SK-N-SH (cell line): ENCODE measurements around the gene CASZ1. TPM values are rescaled to one million over a fixed set of nuclear protein-coding genes. Genes with fewer than 3 reads are reported as not detected.

Experiments
- CTCF ChIA-PET: fragments of 300-600, 350-600 bp; formaldehyde crosslinking; extraction: SDS; loops from one replicate; lab custom pipeline; 2021; lab: Yijun Ruan, JAX
- POLR2A ChIA-PET: fragments of 350-600 bp; sonication (Branson Sonifier 250); formaldehyde crosslinking; extraction: SDS; loops from one replicate; lab custom pipeline; 2020; ENCODE audit warnings: antibody characterized with exemption, inconsistent platforms; lab: Yijun Ruan, JAX
- DNase-seq: peaks from one replicate; pipeline ENCODE4 v3.0.0; 2012
- H2AFZ ChIP-seq: fragments of 200-600 bp; sonication (generic); 2 replicates; pipeline ENCODE4 v1.8.1; 2016; ENCODE audit warnings: antibody characterized with exemption, mild to moderate bottlenecking, low read depth
- H3F3A ChIP-seq: fragments of 200-600 bp; sonication (generic); replicated peaks from 2 replicates; pipeline ENCODE3; 2016; ENCODE audit warnings: antibody characterized with exemption, mild to moderate bottlenecking; ENCODE audit not compliant: insufficient read depth
- H3K27ac ChIP-seq, 2 experiments: fragments of 200-500 bp in 1 of 2; fragments of 200-600 bp in 1 of 2; sonication (Bioruptor generic) in 1 of 2; sonication (generic), shearing (Covaris generic) in 1 of 2; 2 replicates each; pipeline versions ENCODE4 v1.5.1 to v1.6.1; 2014 to 2016; ENCODE audit warnings: low read depth in 2 of 2, inconsistent platforms in 1 of 2, low read length in 1 of 2, mild to moderate bottlenecking in 1 of 2, mixed read lengths in 1 of 2
- H3K27me3 ChIP-seq: fragments of 200-600 bp; sonication (generic), shearing (Covaris generic); 2 replicates; pipeline ENCODE4 v1.6.1; 2016; ENCODE audit warnings: mixed run types; ENCODE audit not compliant: insufficient read depth
- H3K36me3 ChIP-seq, 2 experiments: fragments of 200-500 bp in 1 of 2; fragments of 200-600 bp in 1 of 2; sonication (Bioruptor generic) in 1 of 2; sonication (generic) in 1 of 2; replicated peaks in 1 of 2; 2 replicates each; pipeline versions ENCODE3 to v1.5.1; 2014 to 2016; ENCODE audit warnings: low read length in 1 of 2, mild to moderate bottlenecking in 1 of 2; ENCODE audit not compliant: insufficient read depth in 2 of 2, control insufficient read depth in 1 of 2
- H3K4me1 ChIP-seq, 2 experiments: fragments of 200-500 bp in 1 of 2; fragments of 200-600 bp in 1 of 2; sonication (Bioruptor generic) in 1 of 2; sonication (generic), shearing (Covaris generic) in 1 of 2; 2 replicates each; pipeline versions ENCODE4 v1.5.1 to v1.6.1; 2014 to 2016; ENCODE audit warnings: low read depth in 1 of 2, low read length in 1 of 2, mixed run types in 1 of 2; ENCODE audit not compliant: insufficient read depth in 2 of 2, control insufficient read depth in 1 of 2
- H3K4me2 ChIP-seq: fragments of 200-600 bp; sonication (generic), shearing (Covaris generic); 2 replicates; pipeline ENCODE4 v1.6.1; 2017; ENCODE audit warnings: mixed run types
- H3K4me3 ChIP-seq, 2 experiments: fragments of 200-500 bp in 1 of 2; fragments of 200-600 bp in 1 of 2; sonication (Bioruptor generic) in 1 of 2; sonication (generic), shearing (Covaris generic) in 1 of 2; 2 replicates each; pipeline versions ENCODE4 v1.5.1 to v1.8.1; 2014 to 2016; ENCODE audit warnings: low read depth in 2 of 2, inconsistent platforms in 1 of 2, low read length in 1 of 2, mild to moderate bottlenecking in 1 of 2, mixed read lengths in 1 of 2, moderate library complexity in 1 of 2
- H3K79me2 ChIP-seq: fragments of 200-600 bp; sonication (generic); 2 replicates; pipeline ENCODE4 v1.8.1; 2017; ENCODE audit warnings: mild to moderate bottlenecking; ENCODE audit not compliant: insufficient read depth
- H3K9ac ChIP-seq: fragments of 200-600 bp; sonication (generic); 2 replicates; pipeline ENCODE4 v1.6.1; 2017; ENCODE audit warnings: mixed run types
- H3K9me2 ChIP-seq: fragments of 200-600 bp; sonication (generic); 2 replicates; pipeline ENCODE4 v1.6.1; 2017; ENCODE audit warnings: mixed run types
- H3K9me3 ChIP-seq: fragments of 200-600 bp; sonication (generic); 2 replicates; pipeline ENCODE4 v1.6.1; 2017; ENCODE audit warnings: mixed run types, mild to moderate bottlenecking, moderate library complexity
- H4K20me1 ChIP-seq: fragments of 200-600 bp; sonication (generic); 2 replicates; pipeline ENCODE4 v1.6.1; 2017; ENCODE audit warnings: mild to moderate bottlenecking, mixed run types; ENCODE audit not compliant: insufficient read depth
- CHD2 ChIP-seq: fragments of 150-350 bp; IDR thresholded peaks from 2 replicates; pipeline ENCODE4 v1.6.1; 2018; ENCODE audit warnings: low read length; ENCODE audit not compliant: partially characterized antibody
- FOXJ3 ChIP-seq: sonication (generic); formaldehyde crosslinking; IDR thresholded peaks from 2 replicates; pipeline ENCODE4 v1.5.1; 2020; ENCODE audit warnings: mild to moderate bottlenecking, missing genetic modification reagents
- GATA2 ChIP-seq: sonication (generic); formaldehyde crosslinking; IDR thresholded peaks from 2 replicates; pipeline ENCODE4 v1.5.0; 2020; ENCODE audit warnings: mild to moderate bottlenecking, missing genetic modification reagents
- NFIC ChIP-seq: IDR thresholded peaks from 2 replicates; pipeline ENCODE4 v1.4.0; 2012; ENCODE audit warnings: borderline replicate concordance
- RAD21 ChIP-seq: IDR thresholded peaks from 2 replicates; pipeline ENCODE4 v1.6.1; 2012; ENCODE audit warnings: mild to moderate bottlenecking, low read length
- RFX5 ChIP-seq: IDR thresholded peaks from 2 replicates; pipeline ENCODE4 v1.6.1; 2012; ENCODE audit warnings: mild to moderate bottlenecking, improper control_type of control experiment, low read length
- TEAD4 ChIP-seq: IDR thresholded peaks from 2 replicates; pipeline ENCODE4 v1.4.0; 2012; ENCODE audit warnings: mild to moderate bottlenecking, borderline replicate concordance; ENCODE audit not compliant: insufficient read depth
- WGBS: methylation state at CpG from one replicate; pipeline ENCODE4 v1.1.6; 2017; ENCODE audit warnings: low lambda C conversion rate; 5-methylcytosine and 5-hydroxymethylcytosine counted together
- polyA plus RNA-seq, 3 experiments: library from polyadenylated mRNA; depleted of rRNA; stranded (reverse); fragments of >200 nt; gene quantifications; 2 replicates each; pipeline ENCODE4 v1.2.3, GENCODE V29; 2012
- TF ChIP-seq, protein P1 (sequence below): IDR thresholded peaks from 2 replicates; pipeline ENCODE4 v1.6.1; 2012; ENCODE audit warnings: mild to moderate bottlenecking, low read depth, low read length, moderate library complexity
- TF ChIP-seq, protein P2 (sequence below): fragments of 150-350 bp; IDR thresholded peaks from 2 replicates; pipeline ENCODE4 v1.6.1; 2017; ENCODE audit warnings: antibody characterized with exemption, low read length, low read depth, borderline replicate concordance
- TF ChIP-seq, protein P3 (sequence below): fragments of 150-350 bp; IDR thresholded peaks from 2 replicates; pipeline ENCODE4 v1.6.1; 2016; ENCODE audit warnings: mild to moderate bottlenecking, low read depth, low read length
- TF ChIP-seq, protein P4 (sequence below): IDR thresholded peaks from 2 replicates; pipeline ENCODE4; 2012
- TF ChIP-seq, protein P5 (sequence below): IDR thresholded peaks from 2 replicates; pipeline ENCODE4 v1.4.0; 2012; ENCODE audit warnings: low read depth, borderline replicate concordance

The CASZ1 gene
- polyA plus RNA-seq, 1 of the 3 experiments (the other 2 are of a cell fraction): 0.51 TPM

DNA sequence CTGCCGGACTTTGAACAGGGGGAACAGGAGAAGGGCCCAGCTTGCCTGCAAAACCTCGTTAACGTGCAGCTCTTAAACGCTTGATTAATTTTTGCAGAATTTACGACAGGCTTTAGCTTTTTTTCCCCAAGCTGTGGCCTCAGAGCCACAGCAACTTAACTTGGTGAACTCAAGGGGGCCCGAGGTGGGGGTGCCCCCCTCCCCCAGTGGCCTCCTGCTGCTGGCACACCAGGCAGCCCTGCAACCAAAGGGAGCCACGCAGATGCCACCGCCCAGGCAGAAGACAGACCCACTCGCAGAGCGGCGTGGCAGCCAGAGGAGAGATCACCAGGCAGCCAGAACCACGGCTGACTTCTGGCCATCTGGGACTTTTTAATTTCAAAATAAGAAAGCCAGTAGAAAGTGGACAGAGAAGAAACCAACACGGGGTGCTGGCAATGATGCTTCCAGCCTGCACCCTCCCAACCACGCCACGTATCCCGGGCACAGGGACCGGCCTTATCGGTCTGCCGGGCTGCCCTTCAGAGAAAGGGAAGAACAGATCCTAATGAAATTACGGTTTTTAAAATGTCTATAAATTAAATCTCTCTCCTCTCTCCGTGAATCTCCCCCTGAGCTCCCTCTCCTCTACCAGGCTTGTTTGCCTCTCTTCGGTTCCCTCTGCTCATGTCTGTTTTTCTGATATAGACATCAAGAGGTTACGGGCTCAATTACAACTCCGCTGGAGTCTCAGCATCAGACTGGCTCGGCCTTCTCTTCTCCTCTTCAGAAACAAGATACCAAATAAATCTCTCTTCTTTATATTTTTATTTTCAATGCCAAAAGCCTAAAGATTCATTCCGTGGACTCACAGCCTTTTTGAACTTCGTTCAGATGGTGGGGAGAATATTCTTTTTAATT, 6.4 kb downstream of the CASZ1 start (continued):
- TF ChIP-seq, protein P1, sequence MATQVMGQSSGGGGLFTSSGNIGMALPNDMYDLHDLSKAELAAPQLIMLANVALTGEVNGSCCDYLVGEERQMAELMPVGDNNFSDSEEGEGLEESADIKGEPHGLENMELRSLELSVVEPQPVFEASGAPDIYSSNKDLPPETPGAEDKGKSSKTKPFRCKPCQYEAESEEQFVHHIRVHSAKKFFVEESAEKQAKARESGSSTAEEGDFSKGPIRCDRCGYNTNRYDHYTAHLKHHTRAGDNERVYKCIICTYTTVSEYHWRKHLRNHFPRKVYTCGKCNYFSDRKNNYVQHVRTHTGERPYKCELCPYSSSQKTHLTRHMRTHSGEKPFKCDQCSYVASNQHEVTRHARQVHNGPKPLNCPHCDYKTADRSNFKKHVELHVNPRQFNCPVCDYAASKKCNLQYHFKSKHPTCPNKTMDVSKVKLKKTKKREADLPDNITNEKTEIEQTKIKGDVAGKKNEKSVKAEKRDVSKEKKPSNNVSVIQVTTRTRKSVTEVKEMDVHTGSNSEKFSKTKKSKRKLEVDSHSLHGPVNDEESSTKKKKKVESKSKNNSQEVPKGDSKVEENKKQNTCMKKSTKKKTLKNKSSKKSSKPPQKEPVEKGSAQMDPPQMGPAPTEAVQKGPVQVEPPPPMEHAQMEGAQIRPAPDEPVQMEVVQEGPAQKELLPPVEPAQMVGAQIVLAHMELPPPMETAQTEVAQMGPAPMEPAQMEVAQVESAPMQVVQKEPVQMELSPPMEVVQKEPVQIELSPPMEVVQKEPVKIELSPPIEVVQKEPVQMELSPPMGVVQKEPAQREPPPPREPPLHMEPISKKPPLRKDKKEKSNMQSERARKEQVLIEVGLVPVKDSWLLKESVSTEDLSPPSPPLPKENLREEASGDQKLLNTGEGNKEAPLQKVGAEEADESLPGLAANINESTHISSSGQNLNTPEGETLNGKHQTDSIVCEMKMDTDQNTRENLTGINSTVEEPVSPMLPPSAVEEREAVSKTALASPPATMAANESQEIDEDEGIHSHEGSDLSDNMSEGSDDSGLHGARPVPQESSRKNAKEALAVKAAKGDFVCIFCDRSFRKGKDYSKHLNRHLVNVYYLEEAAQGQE: no peak

DNA sequence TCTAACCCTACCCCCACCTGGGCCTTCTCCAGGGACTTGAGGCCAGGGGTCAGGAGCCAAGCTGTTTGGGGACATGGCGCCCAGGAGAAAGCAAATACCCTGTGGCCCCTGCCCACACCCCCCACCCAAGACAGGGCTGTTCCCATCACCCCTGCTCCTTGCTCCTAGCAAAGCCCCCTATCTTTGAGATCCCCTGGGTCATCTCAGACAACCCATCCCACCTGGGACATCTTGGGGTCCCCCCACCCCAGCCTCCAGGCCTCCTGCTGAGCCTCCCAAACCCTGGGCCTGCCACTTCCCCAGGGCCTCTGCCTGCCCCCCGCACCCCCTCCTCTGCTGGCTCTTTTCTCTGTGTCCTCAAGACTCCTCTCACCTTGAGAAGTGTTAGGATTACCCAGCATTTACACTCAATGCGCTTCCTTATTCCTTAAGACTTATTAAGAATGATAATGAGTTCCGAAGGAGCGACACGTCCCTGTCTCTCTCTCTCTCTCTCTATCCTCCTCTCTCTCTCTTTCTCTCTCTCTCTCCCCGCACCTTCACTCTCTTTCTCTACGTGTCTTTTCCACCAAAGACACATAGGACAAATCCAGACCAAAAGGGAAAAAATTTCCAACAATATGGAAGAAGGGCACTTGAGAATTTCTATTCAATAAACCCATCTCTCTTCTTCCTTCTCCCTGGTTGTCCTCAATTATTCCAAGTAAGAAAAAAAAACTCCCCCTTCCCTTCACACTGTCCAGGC, 7.2 kb downstream of the CASZ1 start:
- 75% methylated on average over 8 of the region's 8 CpGs for WGBS
- H3K27ac ChIP-seq: no peak overlapping the region
- H3K4me1 ChIP-seq: peaks cover 3 to 15% of the 10 kb centered on the region in 2 experiments; a peak in 2 of 4 replicates
- CTCF ChIA-PET: interaction anchor here (0.6 to 3.2 kb wide), 18 partner anchors 8 to 295 kb away, joined by 3 to 11 read pairs (median 6); no protein-coding TSS in a partner anchor
- no peak for DNase-seq
- no peaks in the 10 kb centered on the region for H3K9me3 ChIP-seq
- H3K36me3 ChIP-seq: no peaks in the 10 kb centered on the region
- H3K4me2 ChIP-seq: no peak overlapping the region
- no peak overlapping the region for H3K4me3 ChIP-seq
- H3K27me3 ChIP-seq: peaks cover 57% of the 10 kb centered on the region
- H3K79me2 ChIP-seq: no peaks in the 10 kb centered on the region
- H3K9ac ChIP-seq: no peak overlapping the region
- H3F3A ChIP-seq: peaks cover 3% of the 10 kb centered on the region
- TF ChIP-seq TEAD4: no peak
- no peak for TF ChIP-seq CHD2
- TF ChIP-seq NFIC: no peak
- TF ChIP-seq, protein P2, sequence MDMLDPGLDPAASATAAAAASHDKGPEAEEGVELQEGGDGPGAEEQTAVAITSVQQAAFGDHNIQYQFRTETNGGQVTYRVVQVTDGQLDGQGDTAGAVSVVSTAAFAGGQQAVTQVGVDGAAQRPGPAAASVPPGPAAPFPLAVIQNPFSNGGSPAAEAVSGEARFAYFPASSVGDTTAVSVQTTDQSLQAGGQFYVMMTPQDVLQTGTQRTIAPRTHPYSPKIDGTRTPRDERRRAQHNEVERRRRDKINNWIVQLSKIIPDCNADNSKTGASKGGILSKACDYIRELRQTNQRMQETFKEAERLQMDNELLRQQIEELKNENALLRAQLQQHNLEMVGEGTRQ: no peak
- no peak for TF ChIP-seq RFX5
- TF ChIP-seq, protein P3, sequence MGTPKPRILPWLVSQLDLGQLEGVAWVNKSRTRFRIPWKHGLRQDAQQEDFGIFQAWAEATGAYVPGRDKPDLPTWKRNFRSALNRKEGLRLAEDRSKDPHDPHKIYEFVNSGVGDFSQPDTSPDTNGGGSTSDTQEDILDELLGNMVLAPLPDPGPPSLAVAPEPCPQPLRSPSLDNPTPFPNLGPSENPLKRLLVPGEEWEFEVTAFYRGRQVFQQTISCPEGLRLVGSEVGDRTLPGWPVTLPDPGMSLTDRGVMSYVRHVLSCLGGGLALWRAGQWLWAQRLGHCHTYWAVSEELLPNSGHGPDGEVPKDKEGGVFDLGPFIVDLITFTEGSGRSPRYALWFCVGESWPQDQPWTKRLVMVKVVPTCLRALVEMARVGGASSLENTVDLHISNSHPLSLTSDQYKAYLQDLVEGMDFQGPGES: no peak
- TF ChIP-seq, protein P4, sequence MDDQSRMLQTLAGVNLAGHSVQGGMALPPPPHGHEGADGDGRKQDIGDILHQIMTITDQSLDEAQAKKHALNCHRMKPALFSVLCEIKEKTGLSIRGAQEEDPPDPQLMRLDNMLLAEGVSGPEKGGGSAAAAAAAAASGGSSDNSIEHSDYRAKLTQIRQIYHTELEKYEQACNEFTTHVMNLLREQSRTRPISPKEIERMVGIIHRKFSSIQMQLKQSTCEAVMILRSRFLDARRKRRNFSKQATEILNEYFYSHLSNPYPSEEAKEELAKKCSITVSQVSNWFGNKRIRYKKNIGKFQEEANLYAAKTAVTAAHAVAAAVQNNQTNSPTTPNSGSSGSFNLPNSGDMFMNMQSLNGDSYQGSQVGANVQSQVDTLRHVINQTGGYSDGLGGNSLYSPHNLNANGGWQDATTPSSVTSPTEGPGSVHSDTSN: no peak
- no peak for TF ChIP-seq GATA2 (CRISPR knock-in tag)
- TF ChIP-seq, protein P1: no peak
- no peak for TF ChIP-seq RAD21
- TF ChIP-seq, protein P5, sequence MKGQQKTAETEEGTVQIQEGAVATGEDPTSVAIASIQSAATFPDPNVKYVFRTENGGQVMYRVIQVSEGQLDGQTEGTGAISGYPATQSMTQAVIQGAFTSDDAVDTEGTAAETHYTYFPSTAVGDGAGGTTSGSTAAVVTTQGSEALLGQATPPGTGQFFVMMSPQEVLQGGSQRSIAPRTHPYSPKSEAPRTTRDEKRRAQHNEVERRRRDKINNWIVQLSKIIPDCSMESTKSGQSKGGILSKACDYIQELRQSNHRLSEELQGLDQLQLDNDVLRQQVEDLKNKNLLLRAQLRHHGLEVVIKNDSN: no peak
- no peak for TF ChIP-seq FOXJ3 (CRISPR knock-in tag)
- TF ChIP-seq, all 33 proteins: peak for 0
- no peaks in the 10 kb centered on the region for H4K20me1 ChIP-seq
- POLR2A ChIA-PET: no interaction called here
- H3K9me2 ChIP-seq: no peaks in the 10 kb centered on the region
- H2AFZ ChIP-seq: no peak overlapping the region
